IPS-18a (cell line): ENCODE measurements around the gene GLRX.
A peak's percentile ranks its signal among the peaks of the same experiment; 100 is the strongest.
"Not testable (repeated sequence)": the region's sequence is repeated elsewhere in the genome, so short reads cannot be mapped to it uniquely, and the experiment has no call there.

Source experiments
- H3K27ac ChIP-seq: one replicate; pipeline ENCODE4 v1.5.1; 2013; ENCODE audit warnings: low read length
- H3K27me3 ChIP-seq: one replicate; pipeline ENCODE4 v1.6.1; 2013; ENCODE audit warnings: mild to moderate bottlenecking, low read length; ENCODE audit not compliant: control insufficient read depth, insufficient read depth
- H3K36me3 ChIP-seq: one replicate; pipeline ENCODE4 v1.6.1; 2013; ENCODE audit warnings: low read depth, low read length; ENCODE audit not compliant: control insufficient read depth
- H3K4me1 ChIP-seq: one replicate; pipeline ENCODE4 v1.6.1; 2013; ENCODE audit warnings: low read depth, low read length; ENCODE audit not compliant: control insufficient read depth
- H3K4me3 ChIP-seq: one replicate; pipeline ENCODE4 v1.5.1; 2013; ENCODE audit warnings: low read length
- H3K9ac ChIP-seq: one replicate; pipeline ENCODE4 v1.6.1; 2013; ENCODE audit warnings: mild to moderate bottlenecking, low read length, moderate library complexity
- H3K9me3 ChIP-seq: one replicate; pipeline ENCODE4 v1.6.1; 2013; ENCODE audit warnings: low read depth, low read length; ENCODE audit not compliant: control insufficient read depth

The GLRX gene

GRCh38 chr5:95822542-95823181 lies at the start of gene GLRX:
Gene GLRX, minus strand, starts transcription at chr5:95822726. Its CDS starts 64 bp downstream, at chr5:95822662.
- Histone ChIP-seq H3K27me3 (no peaks in the 10 kb centered on the region), H3K9me3 (no peaks in the 10 kb centered on the region), H3K4me3 (peak within 1 kb of the TSS; percentile 86), H3K27ac (no peak within 1 kb of the TSS), H3K4me1 (peaks cover 28% of the 10 kb centered on the region), H3K36me3 (no peaks in the 10 kb centered on the region), H3K9ac (peak within 1 kb of the TSS; percentile 64)

- Histone ChIP-seq H3K27ac (no peak overlapping the region), H3K4me1 (no peaks in the 10 kb centered on the region), H3K9me3 (no peaks in the 10 kb centered on the region)
Measured at GRCh38 chr5:95871146-95871806, 48.8 kb upstream of the GLRX start.

GRCh38 chr5:95870105-95870672 lies 47.7 kb upstream of the GLRX start:
- no peak overlapping the region for H3K4me3 ChIP-seq
- no peaks in the 10 kb centered on the region for H3K9me3 ChIP-seq
- H3K27me3 ChIP-seq = no peaks in the 10 kb centered on the region
- H3K9ac ChIP-seq = no peak overlapping the region
- H3K4me1 ChIP-seq = no peaks in the 10 kb centered on the region
- H3K27ac ChIP-seq = no peak overlapping the region
- no peaks in the 10 kb centered on the region for H3K36me3 ChIP-seq

More at GRCh38 chr5:95871146-95871806, 48.8 kb upstream of the GLRX start:
- no peaks in the 10 kb centered on the region for H3K27me3 ChIP-seq
- H3K36me3 ChIP-seq = no peaks in the 10 kb centered on the region
- no peak overlapping the region for H3K4me3 ChIP-seq
- no peak overlapping the region for H3K9ac ChIP-seq

GRCh38 chr5:95869173-95869855 lies 46.8 kb upstream of the GLRX start:
- H3K4me3 ChIP-seq, H3K27ac ChIP-seq, H3K27me3 ChIP-seq, H3K4me1 ChIP-seq, H3K9ac ChIP-seq, H3K36me3 ChIP-seq, H3K9me3 ChIP-seq: not testable (repeated sequence)

GRCh38 chr5:95868136-95868535 lies 45.6 kb upstream of the GLRX start:
- Histone ChIP-seq H3K9me3 (no peaks in the 10 kb centered on the region), H3K27ac (no peak overlapping the region), H3K4me1 (peaks cover 3% of the 10 kb centered on the region), H3K4me3 (no peak overlapping the region), H3K27me3 (no peaks in the 10 kb centered on the region), H3K9ac (no peak overlapping the region), H3K36me3 (no peaks in the 10 kb centered on the region)

GRCh38 chr5:95866435-95867040 lies 44.0 kb upstream of the GLRX start:
- H3K9ac ChIP-seq = no peak overlapping the region

GRCh38 chr5:95864944-95865504 lies 42.5 kb upstream of the GLRX start:
- H3K4me3 ChIP-seq = no peak overlapping the region

More at GRCh38 chr5:95866435-95867040, 44.0 kb upstream of the GLRX start:
- Histone ChIP-seq H3K27me3 (no peaks in the 10 kb centered on the region), H3K27ac (no peak overlapping the region), H3K4me1 (peaks cover 4% of the 10 kb centered on the region), H3K36me3 (no peaks in the 10 kb centered on the region), H3K4me3 (no peak overlapping the region), H3K9me3 (no peaks in the 10 kb centered on the region)

GRCh38 chr5:95864456-95864855 lies 41.9 kb upstream of the GLRX start:
- Histone ChIP-seq H3K9me3 (no peaks in the 10 kb centered on the region), H3K27ac (no peak overlapping the region), H3K9ac (no peak overlapping the region), H3K4me1 (peaks cover 6% of the 10 kb centered on the region), H3K27me3 (no peaks in the 10 kb centered on the region), H3K4me3 (no peak overlapping the region), H3K36me3 (no peaks in the 10 kb centered on the region)

More at GRCh38 chr5:95864944-95865504, 42.5 kb upstream of the GLRX start:
- Histone ChIP-seq H3K9me3 (no peaks in the 10 kb centered on the region), H3K36me3 (no peaks in the 10 kb centered on the region), H3K27me3 (no peaks in the 10 kb centered on the region), H3K27ac (no peak overlapping the region), H3K9ac (no peak overlapping the region), H3K4me1 (peaks cover 4% of the 10 kb centered on the region)

- H3K36me3 ChIP-seq = no peaks in the 10 kb centered on the region
- H3K9me3 ChIP-seq = no peaks in the 10 kb centered on the region
- no peak overlapping the region for H3K9ac ChIP-seq
- H3K27ac ChIP-seq = no peak overlapping the region
- H3K4me3 ChIP-seq = no peak overlapping the region
- H3K27me3 ChIP-seq = peaks cover 5% of the 10 kb centered on the region
- peaks cover 13% of the 10 kb centered on the region for H3K4me1 ChIP-seq
Measured at GRCh38 chr5:95863383-95863757, 40.8 kb upstream of the GLRX start.

- Histone ChIP-seq H3K36me3 (no peaks in the 10 kb centered on the region), H3K27me3 (peaks cover 5% of the 10 kb centered on the region), H3K9ac (no peak overlapping the region), H3K9me3 (no peaks in the 10 kb centered on the region), H3K4me3 (no peak overlapping the region), H3K27ac (no peak overlapping the region), H3K4me1 (peaks cover 13% of the 10 kb centered on the region)
Measured at GRCh38 chr5:95862671-95863382, 40.3 kb upstream of the GLRX start.
